Erythroblast (primary cell): ENCODE data around the gene TMBIM4.

Experiments used
- GATA1 ChIP-seq: IDR thresholded peaks from 2 replicates; pipeline ENCODE4 v1.6.1; 2011; ENCODE audit warnings: low read depth, mild to moderate bottlenecking, control low read depth, low read length, moderate library complexity
- POLR2A ChIP-seq: IDR thresholded peaks from 2 replicates; pipeline ENCODE4 v1.6.1; 2011; ENCODE audit warnings: mild to moderate bottlenecking, low read length

DNA sequence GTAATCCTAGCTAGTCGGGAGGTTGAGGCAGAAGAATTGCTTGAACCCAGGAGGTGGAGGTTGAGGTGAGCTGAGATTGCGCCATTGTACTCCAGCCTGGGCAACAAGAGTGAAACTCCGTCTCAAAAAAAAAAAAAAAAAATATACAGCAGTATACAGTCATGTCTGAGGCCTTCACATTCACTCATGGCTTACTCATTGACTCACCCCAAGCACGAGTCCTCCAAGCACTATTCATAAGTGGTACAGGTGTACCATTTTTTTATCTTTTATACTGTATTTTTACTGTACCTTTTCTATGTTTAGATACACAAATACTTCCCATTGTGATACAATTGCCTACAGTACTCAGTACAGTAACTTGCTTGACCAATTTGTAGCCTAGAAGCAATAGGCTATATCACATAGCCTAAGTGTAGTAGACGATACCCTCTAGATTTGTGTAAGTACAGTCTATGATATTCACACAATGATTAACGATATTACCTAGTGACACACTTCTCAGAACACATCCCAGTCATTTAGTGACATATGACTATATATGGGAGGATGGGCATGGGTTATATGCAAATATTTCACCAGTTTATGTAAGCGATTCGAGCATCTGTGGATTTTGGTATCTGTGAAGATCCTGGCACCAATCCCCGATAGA, 51.4 kb downstream of the TMBIM4 start:
- TF ChIP-seq POLR2A, result no peak
- no peak for TF ChIP-seq GATA1
